HCT116 (cell line): ENCODE data around the gene MYO10. TPM values are rescaled to one million over a fixed set of nuclear protein-coding genes. Genes with fewer than 3 reads are reported as not detected.

ENCODE experiments used
- ATAC-seq: fragments of 200-7000 bp; cut with Tn5 transposase; 2 replicates; pipeline ENCODE4 v1.9.1; 2020; ENCODE audit warnings: mild to moderate bottlenecking, moderate library complexity
- BruUV-seq: library from RNA; stranded (reverse); fragments of 400-500 nt; replicated peaks from 2 replicates; lab custom pipeline; 2021; lab: Mats Ljungman, UMichigan
- CTCF ChIA-PET: fragments of 300-600 bp; sonication (Branson Sonifier 250); formaldehyde crosslinking; loops from one replicate; lab custom pipeline; 2021; ENCODE audit warnings: antibody characterized with exemption; lab: Charles Lee
- POLR2A ChIA-PET: fragments of 300-600, 350-600 bp; sonication (Branson Sonifier 250); formaldehyde crosslinking; loops from one replicate; lab custom pipeline; 2021; ENCODE audit warnings: antibody characterized with exemption; lab: Charles Lee
- RAD21 ChIA-PET, 2 experiments: fragments of 300-600 bp; sonication (Branson Sonifier 250); formaldehyde crosslinking; loops; one replicate each; lab custom pipeline; 2023; ENCODE audit warnings: low total read pairs in 2 of 2; ENCODE audit not compliant: uncharacterized antibody in 2 of 2, unreplicated experiment in 2 of 2, low non-redundant PET in 1 of 2; lab: Charles Lee
- DNase-seq: peaks from one replicate; pipeline ENCODE4 v3.0.0-alpha.2; 2010; ENCODE audit warnings: low read depth, low spot score
- H2AFZ ChIP-seq: fragments of 200-600 bp; shearing (Covaris generic), sonication (generic); 2 replicates; pipeline ENCODE4 v1.6.1; 2017; ENCODE audit warnings: low read depth, mixed run types, mixed read lengths, antibody characterized with exemption, low read length; ENCODE audit not compliant: poor library complexity, severe bottlenecking
- H3K27ac ChIP-seq: 2 replicates; pipeline ENCODE4 v1.5.1; 2012; ENCODE audit warnings: low read depth, low read length
- H3K27me3 ChIP-seq: fragments of 200-600 bp; sonication (generic); 2 replicates; pipeline ENCODE4 v1.6.1; 2016; ENCODE audit warnings: mixed run types, low read length, mixed read lengths; ENCODE audit not compliant: insufficient read depth
- H3K36me3 ChIP-seq, 2 experiments: fragments of 200-500 bp in 1 of 2; fragments of 200-600 bp in 1 of 2; sonication (Bioruptor generic) in 1 of 2; sonication (generic) in 1 of 2; 2 replicates each; pipeline versions ENCODE4 v1.5.1 to v1.6.1; 2014 to 2016; ENCODE audit warnings: low read length in 2 of 2, inconsistent platforms in 1 of 2, mixed read lengths in 1 of 2, mixed run types in 1 of 2; ENCODE audit not compliant: insufficient read depth in 2 of 2, control insufficient read depth in 1 of 2
- H3K4me1 ChIP-seq, 2 experiments: fragments of 200-600 bp in 1 of 2; sonication (generic) in 1 of 2; 2 replicates each; pipeline versions ENCODE4 v1.5.1 to v1.6.1; 2012 to 2017; ENCODE audit warnings: low read length in 2 of 2, inconsistent platforms in 1 of 2, mild to moderate bottlenecking in 1 of 2, mixed read lengths in 1 of 2, mixed run types in 1 of 2, moderate library complexity in 1 of 2; ENCODE audit not compliant: insufficient read depth in 2 of 2, control insufficient read depth in 1 of 2
- H3K4me2 ChIP-seq: fragments of 200-600 bp; sonication (generic); 2 replicates; pipeline ENCODE4 v1.6.1; 2017; ENCODE audit warnings: mixed run types, low read length, mixed read lengths
- H3K4me3 ChIP-seq, 2 experiments: fragments of 200-600 bp in 1 of 2; sonication (generic) in 1 of 2; replicated peaks in 1 of 2; 2 replicates each; pipeline ENCODE4 v1.5.1; 2011 to 2016; ENCODE audit warnings: low read length in 2 of 2, control low read depth in 1 of 2, low read depth in 1 of 2, mild to moderate bottlenecking in 1 of 2, mixed read lengths in 1 of 2, mixed run types in 1 of 2
- H3K79me2 ChIP-seq: fragments of 200-600 bp; sonication (generic); 2 replicates; pipeline ENCODE4 v1.6.1; 2017; ENCODE audit warnings: mild to moderate bottlenecking, mixed run types, low read length, moderate library complexity, mixed read lengths; ENCODE audit not compliant: insufficient read depth
- H3K9ac ChIP-seq: fragments of 200-600 bp; sonication (generic); 2 replicates; pipeline ENCODE4 v1.6.1; 2016; ENCODE audit warnings: low read length, mixed read lengths
- H3K9me2 ChIP-seq: fragments of 200-600 bp; sonication (generic), shearing (Covaris generic); 2 replicates; pipeline ENCODE4 v1.6.1; 2017; ENCODE audit warnings: mixed run types, mild to moderate bottlenecking, moderate library complexity; ENCODE audit not compliant: insufficient read depth
- H3K9me3 ChIP-seq, 2 experiments: fragments of 200-500 bp in 1 of 2; fragments of 200-600 bp in 1 of 2; sonication (Bioruptor generic) in 1 of 2; sonication (generic) in 1 of 2; 2 replicates each; pipeline ENCODE4 v1.6.1; 2014 to 2017; ENCODE audit warnings: low read length in 2 of 2, mixed read lengths in 2 of 2, inconsistent platforms in 1 of 2, low read depth in 1 of 2, mild to moderate bottlenecking in 1 of 2, mixed run types in 1 of 2, moderate library complexity in 1 of 2; ENCODE audit not compliant: control insufficient read depth in 1 of 2, insufficient read depth in 1 of 2
- H4K20me1 ChIP-seq: fragments of 200-600 bp; sonication (generic), shearing (Covaris generic); 2 replicates; pipeline ENCODE4 v1.6.1; 2017; ENCODE audit warnings: mixed run types, mild to moderate bottlenecking, moderate library complexity; ENCODE audit not compliant: insufficient read depth
- CBX3 ChIP-seq: IDR thresholded peaks from 2 replicates; pipeline ENCODE4 v1.6.1; 2012; ENCODE audit warnings: low read depth
- CEBPB ChIP-seq: IDR thresholded peaks from 2 replicates; pipeline ENCODE4 v1.6.1; 2012; ENCODE audit warnings: low read depth
- EGR1 ChIP-seq: IDR thresholded peaks from 2 replicates; pipeline ENCODE4 v1.6.1; 2012; ENCODE audit warnings: low read depth
- ELF1 ChIP-seq: IDR thresholded peaks from 2 replicates; pipeline ENCODE4 v1.6.1; 2012; ENCODE audit warnings: low read depth, borderline replicate concordance
- JUND ChIP-seq: IDR thresholded peaks from 2 replicates; pipeline ENCODE4 v1.6.1; 2012
- POLR2A ChIP-seq: IDR thresholded peaks from 2 replicates; pipeline ENCODE4 v1.7.0; 2011; ENCODE audit warnings: borderline replicate concordance; ENCODE audit not compliant: insufficient read depth, insufficient read length; ENCODE audit errors: extremely low read depth
- POLR2AphosphoS5 ChIP-seq: IDR thresholded peaks from 2 replicates; pipeline ENCODE4 v1.6.1; 2011; ENCODE audit warnings: mild to moderate bottlenecking, low read depth, low read length, moderate library complexity
- RAD21 ChIP-seq: IDR thresholded peaks from 2 replicates; pipeline ENCODE4 v1.6.1; 2012; ENCODE audit warnings: low read depth, mild to moderate bottlenecking
- SIN3A ChIP-seq: IDR thresholded peaks from 2 replicates; pipeline ENCODE4 v1.6.1; 2012; ENCODE audit warnings: low read depth
- SP1 ChIP-seq: IDR thresholded peaks from 2 replicates; pipeline ENCODE4 v1.6.1; 2012; ENCODE audit warnings: low read depth
- SRF ChIP-seq: IDR thresholded peaks from 2 replicates; pipeline ENCODE4 v1.6.1; 2012; ENCODE audit warnings: low read depth
- TCF7L2 ChIP-seq: IDR thresholded peaks from 2 replicates; pipeline ENCODE4 v1.7.0; 2011; ENCODE audit warnings: borderline replicate concordance, inconsistent platforms; ENCODE audit not compliant: insufficient read depth, insufficient read length; ENCODE audit errors: extremely low read depth
- YY1 ChIP-seq: IDR thresholded peaks from 2 replicates; pipeline ENCODE4 v1.6.1; 2011; ENCODE audit warnings: low read length, low read depth, moderate library complexity, mild to moderate bottlenecking; ENCODE audit not compliant: insufficient replicate concordance; ENCODE audit errors: extremely low read depth
- ZFX ChIP-seq: fragments of 450-650 bp; IDR thresholded peaks from 2 replicates; pipeline ENCODE4 v1.6.1; 2017
- ZNF274 ChIP-seq: fragments of 200-500 bp; sonication (Bioruptor generic); IDR thresholded peaks from 2 replicates; pipeline ENCODE4 v1.6.1; 2014; ENCODE audit warnings: mild to moderate bottlenecking, low read depth, low read length, inconsistent platforms
- intact Hi-C: fragments of 100-400 bp; cut with micrococcal nuclease; formaldehyde crosslinking; loops from 2 replicates; pipeline ENCODE4 v1.10.0; 2022
- total RNA-seq: library from RNA; stranded (reverse); gene quantifications from one replicate; pipeline ENCODE4 v1.2.1, GENCODE V29; 2021; ENCODE audit not compliant: unreplicated experiment
- TF ChIP-seq, protein P1 (sequence below): IDR thresholded peaks from 2 replicates; pipeline ENCODE4 v1.6.1; 2012
- TF ChIP-seq, protein P2 (sequence below): IDR thresholded peaks from 2 replicates; pipeline ENCODE4 v1.6.1; 2012
- TF ChIP-seq, protein P3 (sequence below), 3 experiments: fragments of 200-600 bp in 1 of 3; sonication (generic) in 1 of 3; IDR thresholded peaks in 2 of 3; conservative IDR thresholded peaks in 1 of 3; 2 replicates each; pipeline ENCODE4 v1.5.1; 2012 to 2017; ENCODE audit warnings: low read depth in 2 of 3, low read length in 2 of 3, antibody characterized with exemption in 1 of 3, borderline replicate concordance in 1 of 3, control low read depth in 1 of 3, mild to moderate bottlenecking in 1 of 3, mixed read lengths in 1 of 3, mixed run types in 1 of 3, moderate library complexity in 1 of 3; ENCODE audit not compliant: insufficient read depth in 1 of 3
- TF ChIP-seq, protein P4 (sequence below): IDR thresholded peaks from 2 replicates; pipeline ENCODE4 v1.6.1; 2011; ENCODE audit warnings: mild to moderate bottlenecking, low read length, moderate library complexity; ENCODE audit not compliant: insufficient replicate concordance; ENCODE audit errors: extremely low read depth

Gene MYO10
- total RNA-seq, 1 experiment from 2014 or later = 34.9 TPM

DNA sequence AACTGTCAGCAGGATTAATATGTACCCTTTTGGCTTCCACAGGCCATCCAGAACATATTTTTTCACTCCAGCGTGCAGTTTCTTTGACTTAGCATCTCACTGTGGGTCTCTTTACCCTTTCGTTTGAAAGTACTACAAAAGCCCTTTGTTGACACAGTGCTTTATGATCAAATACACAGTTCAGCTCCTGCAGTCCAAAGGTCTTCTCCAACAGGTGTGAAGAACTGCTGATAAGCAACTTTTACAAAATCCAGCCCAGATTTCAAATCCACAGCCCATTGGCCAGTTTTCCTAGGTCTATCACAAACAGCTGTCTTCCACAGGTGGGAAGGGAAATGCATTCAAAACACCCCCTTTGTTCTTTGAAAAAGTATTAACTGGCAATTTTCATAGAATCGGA lies 54.8 kb downstream of the MYO10 start:
- H3K27ac ChIP-seq = no peak overlapping the region
- CTCF ChIA-PET = no interaction called here

More for the DNA sequence above, 54.8 kb downstream of the MYO10 start:
- Histone ChIP-seq H3K27me3 (no peaks in the 10 kb centered on the region), H3K9me2 (no peaks in the 10 kb centered on the region), H3K79me2 (peaks cover 89% of the 10 kb centered on the region), H3K4me1 (peaks cover 29 to 39% of the 10 kb centered on the region in 2 experiments; a peak in 3 of 4 replicates), H3K9ac (no peak overlapping the region), H3K36me3 (peaks cover 0 to 6% of the 10 kb centered on the region in 2 experiments; a peak in 1 of 4 replicates), H2AFZ (no peak overlapping the region), H4K20me1 (no peaks in the 10 kb centered on the region), H3K9me3 (no peaks in the 10 kb centered on the region), H3K4me3 (no peak overlapping the region), H3K4me2 (no peak overlapping the region)
- TF ChIP-seq POLR2AphosphoS5 (no peak), EGR1 (no peak), RAD21 (no peak), ZNF274 (no peak), JUND (no peak), CBX3 (no peak), POLR2A (no peak), ELF1 (no peak), CEBPB (no peak), TCF7L2 (no peak), SP1 (no peak), SIN3A (no peak), YY1 (no peak), ZFX (no peak), SRF (no peak)
- TF ChIP-seq, protein P1, sequence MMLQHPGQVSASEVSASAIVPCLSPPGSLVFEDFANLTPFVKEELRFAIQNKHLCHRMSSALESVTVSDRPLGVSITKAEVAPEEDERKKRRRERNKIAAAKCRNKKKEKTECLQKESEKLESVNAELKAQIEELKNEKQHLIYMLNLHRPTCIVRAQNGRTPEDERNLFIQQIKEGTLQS = no peak
- TF ChIP-seq, protein P2, sequence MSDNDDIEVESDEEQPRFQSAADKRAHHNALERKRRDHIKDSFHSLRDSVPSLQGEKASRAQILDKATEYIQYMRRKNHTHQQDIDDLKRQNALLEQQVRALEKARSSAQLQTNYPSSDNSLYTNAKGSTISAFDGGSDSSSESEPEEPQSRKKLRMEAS = no peak
- TF ChIP-seq, protein P3, sequence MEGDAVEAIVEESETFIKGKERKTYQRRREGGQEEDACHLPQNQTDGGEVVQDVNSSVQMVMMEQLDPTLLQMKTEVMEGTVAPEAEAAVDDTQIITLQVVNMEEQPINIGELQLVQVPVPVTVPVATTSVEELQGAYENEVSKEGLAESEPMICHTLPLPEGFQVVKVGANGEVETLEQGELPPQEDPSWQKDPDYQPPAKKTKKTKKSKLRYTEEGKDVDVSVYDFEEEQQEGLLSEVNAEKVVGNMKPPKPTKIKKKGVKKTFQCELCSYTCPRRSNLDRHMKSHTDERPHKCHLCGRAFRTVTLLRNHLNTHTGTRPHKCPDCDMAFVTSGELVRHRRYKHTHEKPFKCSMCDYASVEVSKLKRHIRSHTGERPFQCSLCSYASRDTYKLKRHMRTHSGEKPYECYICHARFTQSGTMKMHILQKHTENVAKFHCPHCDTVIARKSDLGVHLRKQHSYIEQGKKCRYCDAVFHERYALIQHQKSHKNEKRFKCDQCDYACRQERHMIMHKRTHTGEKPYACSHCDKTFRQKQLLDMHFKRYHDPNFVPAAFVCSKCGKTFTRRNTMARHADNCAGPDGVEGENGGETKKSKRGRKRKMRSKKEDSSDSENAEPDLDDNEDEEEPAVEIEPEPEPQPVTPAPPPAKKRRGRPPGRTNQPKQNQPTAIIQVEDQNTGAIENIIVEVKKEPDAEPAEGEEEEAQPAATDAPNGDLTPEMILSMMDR (IDR thresholded peaks at IDR 0.05 in 2 of 3, conservative IDR thresholded peaks at IDR 0.05 in 1 of 3; ENCODE audit: borderline replicate concordance in 1 of 3, insufficient read depth in 1 of 3, low read depth in 2 of 3, low read length in 2 of 3) = no peak
- TF ChIP-seq, protein P4, sequence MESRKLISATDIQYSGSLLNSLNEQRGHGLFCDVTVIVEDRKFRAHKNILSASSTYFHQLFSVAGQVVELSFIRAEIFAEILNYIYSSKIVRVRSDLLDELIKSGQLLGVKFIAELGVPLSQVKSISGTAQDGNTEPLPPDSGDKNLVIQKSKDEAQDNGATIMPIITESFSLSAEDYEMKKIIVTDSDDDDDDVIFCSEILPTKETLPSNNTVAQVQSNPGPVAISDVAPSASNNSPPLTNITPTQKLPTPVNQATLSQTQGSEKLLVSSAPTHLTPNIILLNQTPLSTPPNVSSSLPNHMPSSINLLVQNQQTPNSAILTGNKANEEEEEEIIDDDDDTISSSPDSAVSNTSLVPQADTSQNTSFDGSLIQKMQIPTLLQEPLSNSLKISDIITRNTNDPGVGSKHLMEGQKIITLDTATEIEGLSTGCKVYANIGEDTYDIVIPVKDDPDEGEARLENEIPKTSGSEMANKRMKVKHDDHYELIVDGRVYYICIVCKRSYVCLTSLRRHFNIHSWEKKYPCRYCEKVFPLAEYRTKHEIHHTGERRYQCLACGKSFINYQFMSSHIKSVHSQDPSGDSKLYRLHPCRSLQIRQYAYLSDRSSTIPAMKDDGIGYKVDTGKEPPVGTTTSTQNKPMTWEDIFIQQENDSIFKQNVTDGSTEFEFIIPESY = no peak
- POLR2A ChIA-PET = no interaction called here
- BruUV-seq = no TSS peak
- no peak for ATAC-seq
- intact Hi-C loops = no loop called here
- DNase-seq = no peak
- RAD21 ChIA-PET = no interaction called here
